Kasumi-1 (cell line): Measurements from ENCODE around the gene MGRN1.

Experiments
- DNase-seq, 2 experiments: peaks; one replicate each; lab custom pipeline; 2025; lab: John Stamatoyannopoulos, UW

The MGRN1 gene

DNA sequence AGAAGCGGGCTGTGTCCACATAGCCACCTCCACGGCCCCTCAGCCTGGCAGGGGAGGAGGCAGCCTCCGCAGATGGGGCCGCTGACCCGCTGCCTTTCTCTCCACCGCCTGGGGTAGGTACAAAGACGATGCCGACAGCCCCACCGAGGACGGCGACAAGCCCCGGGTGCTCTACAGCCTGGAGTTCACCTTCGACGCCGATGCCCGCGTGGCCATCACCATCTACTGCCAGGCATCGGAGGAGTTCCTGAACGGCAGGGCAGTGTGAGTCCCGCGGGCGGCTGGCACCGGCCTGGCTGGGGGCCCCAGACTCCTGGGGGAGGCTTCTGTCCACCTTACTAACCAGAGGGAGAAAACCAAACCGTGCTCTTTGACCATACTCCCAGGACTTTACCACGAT is 27.9 kb downstream of the MGRN1 start:
- no peak for DNase-seq

DNA sequence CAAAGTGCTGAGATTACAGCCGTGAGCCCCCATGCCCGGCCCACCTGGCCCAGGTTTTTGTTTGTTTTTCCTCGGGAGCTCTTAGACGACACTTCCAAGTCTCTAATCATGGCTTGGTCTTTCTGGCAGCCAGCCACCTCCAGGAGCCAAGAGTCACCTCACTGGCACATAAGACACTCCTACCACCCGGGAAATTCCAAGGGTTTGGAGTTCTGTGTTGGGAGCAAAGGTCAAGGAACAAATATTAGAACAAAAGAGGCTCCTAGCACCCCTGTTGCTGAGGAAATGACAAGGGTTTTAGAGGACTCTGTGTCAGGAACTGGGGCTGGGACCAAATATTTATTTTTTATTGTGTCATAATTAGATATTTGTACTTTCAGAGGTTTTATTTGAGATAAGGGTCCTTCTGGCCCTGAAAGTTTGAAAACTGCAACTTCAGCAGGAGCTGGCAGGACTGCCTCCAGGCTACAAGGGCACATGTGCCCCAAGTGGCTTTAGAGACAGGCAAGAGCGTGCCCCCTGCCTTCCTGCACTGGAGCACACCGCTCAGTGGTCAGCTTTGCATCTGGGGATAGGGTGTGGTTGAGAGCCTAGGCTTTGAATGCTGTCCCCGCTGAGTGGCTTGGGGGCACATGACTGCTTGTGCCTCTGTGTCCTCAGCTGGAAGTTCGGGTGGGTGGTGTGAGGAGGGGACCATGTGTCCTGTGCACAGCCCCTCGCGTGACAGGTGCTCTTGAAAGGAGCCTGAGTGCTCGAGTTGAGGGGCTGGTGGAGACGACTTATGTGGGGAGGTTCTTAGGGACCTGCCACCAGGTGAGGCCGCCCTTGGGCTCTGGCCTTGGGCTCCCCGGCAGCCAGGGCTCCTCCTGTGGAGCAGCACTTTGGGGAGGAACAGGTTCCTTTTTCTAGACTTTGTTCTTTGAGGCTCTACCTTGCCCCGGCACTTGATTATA is 29.7 kb downstream of the MGRN1 start:
- no peak for DNase-seq

DNA sequence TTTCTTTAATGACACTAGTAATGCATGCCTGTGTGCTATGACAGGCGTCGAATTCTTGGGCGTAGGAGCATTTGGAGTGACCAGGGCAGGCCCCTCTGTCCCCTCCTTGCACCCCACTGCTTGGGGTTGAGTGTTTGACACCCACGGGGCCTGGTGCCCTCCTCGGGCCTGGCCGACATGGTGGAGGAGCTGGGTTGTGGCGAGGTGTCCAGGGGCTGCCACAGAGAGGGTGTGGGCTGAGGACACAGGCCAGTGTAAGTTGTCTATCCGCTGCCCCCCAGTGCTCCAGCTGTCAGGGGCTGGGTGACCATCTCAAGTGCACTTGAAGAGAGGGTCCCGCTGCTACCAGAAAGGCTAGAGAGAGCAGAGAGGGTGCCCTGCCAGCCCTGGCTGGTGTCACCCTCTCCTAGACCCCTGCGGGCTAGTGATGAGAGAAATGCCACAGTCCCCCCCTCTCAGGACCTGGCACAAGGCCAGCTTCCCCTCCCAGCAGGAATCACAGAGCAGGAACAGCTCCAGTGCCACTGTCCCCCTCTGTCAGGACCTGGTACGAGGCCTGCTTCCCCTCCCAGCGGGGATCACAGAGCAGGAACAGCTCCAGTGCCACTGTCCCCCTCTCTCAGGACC is 30.5 kb downstream of the MGRN1 start:
- DNase-seq = no peak

DNA sequence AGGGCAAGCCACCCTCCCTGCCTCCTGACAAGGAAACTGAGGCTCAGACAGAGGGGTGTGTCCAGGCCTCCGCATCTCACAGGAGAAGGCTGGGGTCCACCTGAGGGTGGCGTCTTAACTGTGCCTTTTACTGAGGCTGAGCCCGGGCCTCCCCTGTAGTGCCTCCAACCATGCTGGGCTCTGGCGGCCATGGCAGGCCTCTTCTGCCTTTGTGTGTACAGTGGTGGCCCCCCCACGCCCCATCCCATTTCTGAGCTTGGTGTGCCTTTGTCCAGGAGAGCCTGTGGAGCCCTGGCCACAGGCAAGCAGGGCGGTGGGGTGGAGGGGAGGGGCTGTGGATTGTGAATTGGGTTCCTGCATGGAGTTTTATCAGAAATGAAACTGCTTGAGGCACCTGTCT is 31.2 kb downstream of the MGRN1 start:
- DNase-seq = no peak

DNA sequence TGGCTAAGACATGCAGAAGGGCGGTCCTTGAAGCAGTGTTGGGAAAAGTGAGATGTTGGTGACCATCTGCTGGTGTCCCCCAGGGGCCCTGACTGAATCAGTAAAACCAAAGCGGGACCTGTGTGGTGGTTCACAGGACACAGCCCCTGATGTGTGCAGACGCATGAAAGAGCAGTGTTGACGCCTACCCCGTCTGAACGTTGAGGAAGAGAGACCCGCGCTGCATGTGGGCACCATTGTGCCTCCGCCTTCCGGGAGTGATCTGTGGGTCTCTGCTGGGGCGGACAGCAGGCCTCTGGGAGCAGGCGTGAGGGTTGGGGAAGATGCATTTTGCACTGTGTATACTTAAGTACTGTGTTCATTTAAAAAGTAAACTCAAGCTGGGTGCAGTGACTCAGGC is 31.6 kb downstream of the MGRN1 start:
- no peak for DNase-seq

DNA sequence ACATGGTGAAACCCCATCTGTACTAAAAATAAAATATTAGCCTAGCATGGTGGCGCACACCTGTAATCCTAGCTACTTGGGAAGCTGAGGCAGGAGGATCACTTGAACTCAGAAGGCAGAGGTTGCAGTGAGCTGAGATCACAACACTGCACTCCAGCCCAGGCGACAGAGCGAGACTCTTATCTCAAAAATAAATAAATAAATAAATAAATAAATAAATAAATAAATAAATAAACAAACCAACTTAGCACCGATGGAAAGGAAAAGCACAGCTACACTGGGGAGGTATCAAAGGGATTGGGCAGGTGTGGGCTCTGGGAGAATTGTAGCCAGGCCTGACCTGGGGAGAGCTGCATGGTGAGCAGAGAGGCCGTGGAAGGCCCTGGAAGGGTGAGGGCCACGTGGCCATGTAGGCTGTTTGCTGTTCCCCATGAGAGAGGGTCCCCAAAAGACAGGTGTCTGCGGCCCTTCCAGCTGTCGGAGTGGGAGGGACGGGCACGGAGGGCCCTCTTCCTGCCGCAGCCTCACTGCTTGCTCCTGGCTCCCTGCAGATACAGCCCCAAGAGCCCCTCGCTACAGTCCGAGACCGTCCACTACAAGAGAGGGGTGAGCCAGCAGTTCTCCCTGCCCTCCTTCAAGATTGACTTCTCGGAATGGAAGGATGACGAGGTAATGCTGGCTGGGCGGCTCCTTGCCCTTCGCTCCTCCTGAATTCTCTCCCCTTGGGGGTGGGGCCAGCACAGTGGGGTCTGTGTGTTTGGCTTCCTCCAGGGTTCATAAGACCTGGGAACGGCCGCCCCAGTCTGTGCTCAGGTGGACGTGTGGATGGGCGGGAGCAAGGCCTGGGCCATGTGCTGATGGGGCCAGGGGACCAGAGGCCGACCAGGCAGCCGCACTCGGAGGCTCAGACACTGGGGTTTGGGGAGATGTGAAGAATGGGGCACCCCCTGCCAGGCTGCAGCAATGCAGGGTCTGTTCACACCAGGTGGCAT is 32.4 kb downstream of the MGRN1 start:
- no peak for DNase-seq

DNA sequence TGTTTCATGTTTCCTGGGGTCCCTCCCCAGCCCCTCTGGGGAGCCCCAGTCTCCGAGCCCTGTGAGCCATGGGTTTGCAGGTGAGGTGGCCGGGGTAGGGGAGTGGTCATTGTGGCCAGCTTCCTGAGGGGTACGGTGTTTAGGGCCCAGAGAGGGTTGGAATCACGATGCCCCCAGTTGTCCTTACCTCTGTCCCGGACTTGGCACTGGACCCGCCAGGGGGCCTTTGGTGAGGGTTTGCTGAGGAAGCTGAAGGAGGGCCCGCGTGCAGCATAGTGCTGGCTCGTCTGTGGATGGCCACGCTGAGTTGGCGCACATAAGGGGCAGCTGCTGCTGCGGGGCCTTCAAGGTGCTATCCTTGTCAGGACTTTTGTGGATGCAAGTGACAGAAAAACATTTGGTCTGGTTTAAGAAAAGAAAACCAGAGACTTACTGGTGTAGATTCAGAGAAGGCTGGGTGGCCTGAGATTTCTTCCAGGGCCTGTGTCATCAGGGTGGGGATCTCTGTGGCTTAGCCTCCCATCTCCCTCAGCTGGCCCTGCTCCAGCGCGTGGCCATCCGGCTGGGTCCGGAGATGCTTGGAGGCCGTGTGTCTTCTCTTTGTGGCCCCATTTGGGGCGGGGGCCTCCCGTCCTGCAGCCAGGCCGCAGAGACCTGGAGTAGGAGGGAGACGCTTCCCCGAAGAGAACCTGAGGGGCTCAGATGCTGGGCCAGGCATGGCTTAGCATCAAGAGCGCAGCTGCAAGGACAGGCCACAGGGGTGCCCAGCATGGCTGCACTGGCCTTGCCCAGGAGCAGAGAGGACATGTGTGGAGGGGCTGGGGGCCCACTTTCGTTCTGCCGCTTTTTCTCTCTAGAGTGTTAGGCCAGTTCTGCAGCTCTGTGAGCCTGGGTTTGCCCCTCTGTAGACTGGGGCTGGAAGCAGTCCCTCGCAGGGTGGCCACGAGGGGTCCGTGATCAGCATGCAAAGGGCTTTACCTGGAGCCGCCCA is 35.0 kb downstream of the MGRN1 start:
- no peak for DNase-seq

DNA sequence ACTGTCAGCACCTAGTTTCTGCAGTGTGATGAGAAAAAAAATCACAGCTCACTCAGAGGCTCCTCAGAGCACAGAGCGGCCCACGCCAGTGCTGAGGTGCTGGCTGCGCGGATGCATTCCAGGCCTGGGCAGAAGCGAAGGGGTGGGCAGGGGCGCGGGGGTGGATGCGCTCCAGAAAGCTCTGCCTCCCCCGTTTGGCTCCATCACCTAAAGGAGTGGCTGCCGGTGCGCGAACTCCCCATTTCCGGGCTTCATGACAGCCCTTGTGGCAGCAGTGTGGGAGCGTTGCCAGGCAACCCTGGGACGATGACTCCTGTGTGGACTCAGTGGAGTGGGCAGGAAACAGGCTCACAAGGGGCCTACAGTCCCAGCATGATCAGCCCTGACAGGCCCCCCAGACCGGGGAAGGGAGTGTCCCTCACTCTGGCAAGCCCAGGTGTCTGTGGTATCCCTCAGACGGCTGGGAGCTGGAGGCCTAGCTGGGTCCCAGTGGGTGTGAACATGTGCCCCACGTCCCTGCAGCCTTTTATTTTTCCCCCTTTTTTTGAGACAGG is 35.9 kb downstream of the MGRN1 start:
- no peak for DNase-seq

DNA sequence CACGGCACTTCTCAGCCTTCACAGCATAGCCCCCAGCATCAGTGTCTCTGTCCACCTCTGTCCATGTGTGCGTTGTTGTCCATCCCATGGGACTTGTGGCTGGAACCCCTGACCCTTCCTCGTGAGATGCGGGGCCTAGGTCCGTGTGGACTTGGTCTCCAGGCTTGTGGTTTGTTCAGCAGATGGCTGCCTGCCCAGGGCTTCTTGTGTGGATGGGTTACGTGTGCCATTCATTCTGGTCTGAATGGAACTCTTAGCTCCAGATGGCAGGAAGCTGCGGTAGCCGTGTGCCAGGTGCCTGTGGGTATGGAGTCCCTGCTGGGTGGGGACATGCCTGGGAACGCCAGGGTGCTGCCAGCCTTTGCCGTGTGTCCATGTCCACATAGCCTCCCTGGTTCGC is 37.0 kb downstream of the MGRN1 start:
- DNase-seq = no peak

DNA sequence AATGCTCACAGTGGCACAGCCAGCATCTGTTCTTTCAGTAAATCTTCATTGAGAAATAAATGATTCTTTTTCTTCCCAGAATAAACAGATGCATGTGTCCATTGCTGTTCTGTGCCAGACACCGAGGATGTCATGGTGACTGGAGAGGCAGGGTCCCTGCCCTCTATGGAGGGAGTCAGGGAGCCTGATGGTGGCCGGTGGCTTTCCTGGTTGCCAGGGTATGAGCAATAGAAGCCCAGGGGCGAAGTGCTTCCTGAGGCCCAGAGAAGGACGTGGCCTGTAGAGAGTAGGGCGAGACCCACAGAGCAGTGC is 38.8 kb downstream of the MGRN1 start:
- no peak for DNase-seq

DNA sequence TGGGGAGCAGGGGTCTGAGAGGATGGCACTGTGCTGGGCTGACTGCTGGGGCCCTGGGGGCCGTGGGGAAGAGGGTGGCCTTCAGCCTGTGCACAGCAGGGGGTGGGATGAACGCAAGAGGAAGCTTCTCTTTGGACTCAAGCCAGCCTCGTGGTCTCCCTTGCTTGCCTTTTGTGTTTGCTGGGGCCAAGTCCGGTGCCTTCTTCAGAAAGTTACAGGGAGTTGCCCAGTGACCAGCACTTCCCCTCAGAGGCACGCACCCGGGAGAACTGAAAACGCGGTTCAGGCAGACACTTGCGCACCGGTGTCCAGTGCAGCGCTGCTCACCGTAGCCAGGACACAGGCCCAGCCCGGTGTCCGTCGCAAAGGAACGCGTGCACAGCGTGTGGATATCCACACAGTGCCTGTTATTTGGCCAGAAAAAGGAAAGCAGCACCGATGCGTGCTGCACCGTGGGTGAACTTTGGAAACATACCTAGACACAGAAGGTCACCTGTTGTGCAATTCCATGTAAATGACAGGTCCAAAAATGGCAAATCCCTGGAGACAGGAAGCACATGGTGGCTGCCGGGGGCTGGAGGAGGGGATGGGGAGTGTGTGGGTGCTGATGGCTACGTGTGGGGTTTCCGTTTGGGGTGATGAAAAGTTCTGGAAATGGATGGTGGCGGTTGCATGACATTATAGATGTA is 39.3 kb downstream of the MGRN1 start:
- DNase-seq = peak; percentile 56 to 67

DNA sequence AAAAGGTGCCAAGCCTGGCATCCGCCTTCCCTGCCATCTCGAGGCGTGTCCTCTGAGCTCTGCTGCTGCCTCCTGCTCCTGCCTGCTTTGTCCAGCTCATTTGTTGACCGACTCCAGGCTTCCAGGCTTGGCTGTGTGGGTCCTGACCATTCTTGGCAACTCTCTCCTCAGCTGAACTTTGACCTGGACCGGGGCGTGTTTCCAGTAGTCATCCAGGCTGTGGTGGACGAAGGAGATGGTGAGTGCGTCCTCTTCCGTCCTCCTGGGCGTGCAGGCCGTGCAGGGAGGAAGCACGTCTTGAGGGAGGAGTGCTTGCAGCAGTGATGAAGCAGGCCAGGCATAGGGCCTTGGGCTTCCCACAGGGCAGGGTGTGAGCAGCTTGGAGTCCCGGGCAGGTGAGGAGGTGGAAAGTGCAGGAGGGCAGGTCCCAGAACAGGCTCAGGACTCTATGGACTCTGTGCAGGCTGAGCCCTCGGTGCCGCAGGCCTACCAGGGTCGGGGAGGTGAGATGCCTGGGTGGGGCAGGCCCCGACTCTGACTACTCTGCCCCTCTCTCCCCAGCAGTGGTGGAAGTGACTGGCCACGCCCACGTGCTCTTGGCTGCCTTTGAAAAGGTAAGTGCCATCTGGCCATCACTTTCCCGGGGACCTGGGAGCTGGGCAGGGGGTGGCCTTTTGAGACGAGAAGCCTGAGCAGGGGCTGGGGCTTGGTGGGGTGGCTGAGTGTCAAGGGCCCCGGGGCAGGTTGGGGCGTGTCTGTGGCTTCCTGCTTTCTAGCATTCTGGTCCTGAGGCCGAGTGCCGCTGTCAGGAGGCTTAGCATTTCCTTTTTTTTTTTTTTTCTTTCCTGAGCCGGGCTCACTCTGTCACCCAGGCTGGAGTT is 40.2 kb downstream of the MGRN1 start:
- DNase-seq = peak; percentile 36 to 40

DNA sequence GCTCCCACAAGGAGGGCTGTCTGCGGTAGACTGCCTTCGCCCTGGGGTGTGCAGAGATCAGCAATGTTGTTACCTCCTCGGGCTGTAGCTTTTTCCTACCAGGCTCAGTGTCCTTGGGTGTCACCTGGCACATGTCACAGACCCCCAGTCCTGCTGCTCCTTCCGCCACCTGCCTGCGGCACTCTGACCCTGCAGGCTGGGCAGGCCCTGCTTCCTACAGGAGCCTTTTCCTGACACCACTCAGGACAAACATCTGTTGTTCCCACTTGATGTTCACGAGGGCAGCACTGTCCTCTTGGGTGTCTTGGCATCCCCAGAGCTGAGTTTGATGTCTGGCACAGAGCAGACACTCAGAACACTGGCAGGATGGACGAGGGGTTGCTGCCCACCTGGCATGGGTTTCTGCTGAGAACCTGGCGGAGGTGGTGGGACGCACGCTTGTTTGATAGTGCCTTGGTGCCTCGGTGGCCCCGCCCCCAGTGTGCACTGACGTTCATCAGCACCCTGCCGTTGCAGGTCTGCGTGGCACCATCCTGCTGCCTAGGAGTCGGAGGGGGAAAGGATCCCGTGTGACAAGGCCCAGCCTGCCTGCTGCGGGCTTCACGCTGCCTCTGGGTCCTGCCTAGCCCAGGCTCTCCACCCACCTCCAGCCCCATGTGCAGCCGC is 42.0 kb downstream of the MGRN1 start:
- no peak for DNase-seq

DNA sequence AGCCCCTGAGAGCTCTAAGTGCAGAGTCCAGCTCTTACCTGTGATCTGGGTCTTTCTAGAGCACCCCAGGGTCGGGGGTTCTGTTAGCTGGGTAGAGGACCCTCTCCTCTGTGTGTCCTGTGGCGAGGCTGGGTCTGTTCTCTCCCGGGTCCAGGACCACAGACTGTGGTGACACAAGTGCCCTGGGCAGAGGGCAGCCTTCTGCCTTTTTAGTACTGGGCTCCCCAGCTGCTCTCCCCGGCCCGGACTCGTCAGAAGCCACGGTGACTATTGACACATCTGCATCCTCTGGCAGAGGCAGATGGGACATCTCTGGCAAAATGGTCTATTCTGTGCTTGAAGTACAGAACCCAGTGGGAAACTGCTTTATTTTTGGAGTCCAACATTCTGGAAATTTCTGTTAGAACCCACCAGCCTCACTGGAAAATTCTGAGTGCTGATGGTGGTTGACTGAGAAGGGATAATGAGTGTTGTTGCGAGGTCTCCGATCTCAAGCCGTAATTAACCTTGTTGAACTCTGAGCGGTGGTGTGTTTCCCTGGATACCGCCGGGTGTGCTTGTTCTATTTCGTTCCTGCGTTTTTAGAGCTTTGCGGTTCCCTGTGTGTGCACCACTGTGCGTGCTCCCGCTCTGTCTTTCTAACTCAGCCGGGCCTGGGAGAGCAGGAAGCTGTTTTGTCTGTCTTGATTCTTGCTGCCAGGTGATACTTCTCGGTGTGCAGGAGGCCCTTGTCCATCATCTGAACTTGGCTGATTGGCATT is 42.8 kb downstream of the MGRN1 start:
- DNase-seq = no peak

DNA sequence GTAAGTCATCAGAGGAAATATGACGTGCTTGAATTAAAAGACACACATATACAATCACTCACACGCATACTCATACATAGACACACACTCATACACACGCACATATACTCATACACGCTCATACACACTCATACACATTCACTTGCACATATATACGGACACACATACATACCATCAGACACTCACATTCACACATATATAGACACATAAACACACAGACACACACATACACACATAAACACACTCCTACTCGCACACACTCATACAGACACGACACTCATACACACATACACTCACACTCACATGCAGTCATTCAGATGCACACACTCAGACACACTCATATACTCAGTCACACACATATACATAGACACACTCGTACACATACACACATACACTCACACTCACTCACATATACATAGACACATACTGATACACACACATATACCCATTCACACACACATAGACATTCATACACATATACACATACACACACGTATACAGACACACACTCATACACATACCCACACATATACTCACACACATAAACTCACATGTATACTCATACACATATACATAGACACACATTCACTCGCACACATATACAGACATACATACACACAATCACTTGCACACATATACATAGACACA is 43.8 kb downstream of the MGRN1 start:
- DNase-seq = no peak

DNA sequence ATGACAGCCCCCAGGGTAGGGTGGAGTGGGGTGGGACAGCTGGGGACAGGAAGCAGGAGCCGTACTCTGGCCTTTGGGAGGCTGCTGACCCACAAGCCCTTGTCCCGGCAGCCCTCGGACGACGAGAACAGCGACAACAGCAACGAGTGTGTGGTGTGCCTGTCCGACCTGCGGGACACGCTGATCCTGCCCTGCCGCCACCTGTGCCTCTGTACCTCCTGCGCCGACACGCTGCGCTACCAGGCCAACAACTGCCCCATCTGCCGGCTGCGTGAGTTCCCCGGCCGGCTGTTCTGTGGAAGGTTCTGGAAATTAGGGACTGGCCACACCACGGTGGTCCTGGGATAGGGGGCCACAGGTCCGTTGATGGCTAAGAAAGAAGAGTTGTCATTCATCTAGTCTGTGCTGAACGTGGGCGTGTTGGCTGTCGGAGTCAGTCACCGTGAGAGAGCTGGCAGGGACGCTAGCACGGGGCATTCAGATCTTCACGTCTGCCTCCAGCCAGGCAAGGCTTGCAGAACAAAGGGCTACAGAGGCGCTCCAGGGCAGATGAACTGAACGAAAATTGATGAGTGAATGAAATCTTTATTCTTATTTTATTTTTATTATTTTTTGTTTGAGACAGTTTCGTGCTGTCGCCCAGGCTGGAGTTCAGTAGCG is 48.9 kb downstream of the MGRN1 start:
- DNase-seq = no peak
